GM21717 (cell line): ENCODE results near the gene CHI3L2.

Source experiments
- ATAC-seq: cut with Tn5 transposase; IDR thresholded peaks from one replicate; pipeline ENCODE4 v1.9.1; 2021; ENCODE audit warnings: mild to moderate bottlenecking, moderate library complexity; ENCODE audit not compliant: unreplicated experiment

CHI3L2 gene

DNA sequence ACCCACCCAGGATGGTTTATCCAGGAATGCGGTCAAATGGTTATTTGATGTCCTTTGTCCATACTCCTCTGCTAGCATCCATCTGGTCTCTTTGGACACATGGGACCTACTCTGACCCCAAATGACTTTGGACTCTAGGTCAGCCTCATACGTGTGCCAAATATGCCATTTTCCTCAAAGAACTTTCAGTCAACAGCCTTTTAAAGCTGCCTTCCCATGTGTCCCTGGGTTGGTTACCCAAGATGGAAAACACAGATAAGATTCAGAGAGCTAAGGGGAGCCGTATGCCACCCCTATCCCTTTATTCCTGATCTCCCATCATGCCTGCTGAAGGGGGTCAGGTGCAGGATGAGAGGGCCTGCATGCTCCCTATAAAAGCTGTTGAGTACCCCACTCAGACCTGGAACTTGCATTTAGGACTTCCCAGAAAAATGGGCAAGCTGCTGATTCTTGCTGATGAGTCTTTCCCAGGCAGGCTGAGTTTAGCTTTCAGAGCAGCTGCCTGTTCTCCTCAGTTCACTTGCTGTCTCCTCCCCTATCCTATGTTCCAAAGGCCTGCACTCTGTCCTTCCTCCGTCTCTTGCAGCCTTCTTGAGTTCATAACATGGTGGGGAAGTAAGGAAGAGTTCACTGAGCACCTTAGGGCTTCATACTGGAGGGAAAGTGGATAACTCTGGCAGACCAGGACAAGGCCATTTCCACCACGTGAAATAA is 19.8 kb downstream of the CHI3L2 start:
- no peak for ATAC-seq

DNA sequence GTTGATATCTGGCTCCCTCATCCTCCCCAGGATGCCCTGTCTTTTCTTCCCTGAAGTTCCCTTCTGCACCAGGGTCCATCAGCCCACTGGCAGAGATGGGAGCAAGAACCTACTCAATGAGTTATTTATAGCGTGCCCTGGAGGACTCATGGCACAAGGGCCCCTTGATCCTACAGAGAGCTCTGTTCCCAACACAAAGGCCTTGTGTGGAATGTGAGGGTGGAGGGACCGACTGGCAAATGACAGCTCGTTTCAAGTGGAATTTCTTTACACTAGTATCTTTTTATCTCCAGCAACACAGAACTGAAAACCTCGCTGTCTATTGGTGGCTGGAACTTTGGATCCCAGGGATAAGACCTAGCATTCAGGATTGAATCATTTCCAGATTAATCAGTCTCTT is 22.4 kb downstream of the CHI3L2 start:
- ATAC-seq: no peak

DNA sequence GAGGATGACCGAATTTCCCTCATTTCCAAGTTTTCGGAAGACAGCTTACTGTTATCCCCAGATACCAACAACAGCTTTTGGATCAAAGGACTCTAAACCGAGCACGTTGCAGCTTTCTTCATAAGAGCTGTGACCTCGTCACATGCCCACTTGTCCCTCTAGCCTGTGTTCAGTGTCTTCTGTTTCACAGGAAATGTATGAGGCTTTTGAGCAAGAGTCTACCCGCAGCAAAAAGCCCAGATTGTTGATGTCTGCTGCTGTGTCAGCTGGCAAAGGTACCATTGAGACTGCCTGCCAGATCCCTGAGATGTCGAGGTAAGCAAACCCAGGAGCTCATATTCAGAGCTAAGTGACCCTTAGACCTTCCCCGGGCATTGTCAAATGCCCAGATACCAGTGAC is 24.1 kb downstream of the CHI3L2 start:
- ATAC-seq: no peak

DNA sequence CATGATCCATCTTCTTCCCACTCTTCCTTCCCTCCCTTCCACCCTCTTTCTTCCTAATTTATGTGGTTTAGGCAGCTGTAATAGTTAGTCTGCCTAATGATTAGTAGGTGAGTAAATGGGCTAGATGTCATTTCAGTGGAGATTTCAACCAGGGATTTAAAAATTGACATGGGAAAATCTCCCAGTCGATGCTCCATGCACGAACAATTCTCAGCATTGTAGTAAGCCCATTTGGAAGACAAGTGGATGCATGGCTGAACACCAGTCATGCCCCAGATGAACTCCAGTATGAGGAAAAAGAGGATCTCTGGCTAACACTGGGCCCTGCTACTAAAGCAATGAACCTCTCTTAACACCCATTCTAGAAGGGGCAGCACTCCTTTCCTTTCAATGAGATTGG is 25.3 kb downstream of the CHI3L2 start:
- no peak for ATAC-seq

DNA sequence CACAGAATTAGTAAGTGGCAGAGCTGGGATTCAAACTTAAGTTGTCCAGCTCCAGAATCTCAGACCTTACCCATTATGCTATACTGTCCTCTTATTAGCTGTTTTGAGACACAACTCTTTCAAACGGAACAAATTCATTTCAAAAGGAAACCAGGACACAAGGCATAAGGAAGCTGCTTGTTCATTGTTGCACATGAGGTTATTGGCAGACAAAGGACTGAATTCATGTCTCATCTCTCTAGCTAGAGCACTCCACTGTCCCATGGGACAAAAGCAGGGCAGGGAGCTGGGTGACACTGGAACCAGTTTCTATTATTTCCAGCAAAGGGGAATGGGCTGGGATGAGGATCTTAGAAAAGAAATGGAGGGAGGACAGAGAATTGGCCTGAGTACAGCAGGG is 26.4 kb downstream of the CHI3L2 start:
- no peak for ATAC-seq

DNA sequence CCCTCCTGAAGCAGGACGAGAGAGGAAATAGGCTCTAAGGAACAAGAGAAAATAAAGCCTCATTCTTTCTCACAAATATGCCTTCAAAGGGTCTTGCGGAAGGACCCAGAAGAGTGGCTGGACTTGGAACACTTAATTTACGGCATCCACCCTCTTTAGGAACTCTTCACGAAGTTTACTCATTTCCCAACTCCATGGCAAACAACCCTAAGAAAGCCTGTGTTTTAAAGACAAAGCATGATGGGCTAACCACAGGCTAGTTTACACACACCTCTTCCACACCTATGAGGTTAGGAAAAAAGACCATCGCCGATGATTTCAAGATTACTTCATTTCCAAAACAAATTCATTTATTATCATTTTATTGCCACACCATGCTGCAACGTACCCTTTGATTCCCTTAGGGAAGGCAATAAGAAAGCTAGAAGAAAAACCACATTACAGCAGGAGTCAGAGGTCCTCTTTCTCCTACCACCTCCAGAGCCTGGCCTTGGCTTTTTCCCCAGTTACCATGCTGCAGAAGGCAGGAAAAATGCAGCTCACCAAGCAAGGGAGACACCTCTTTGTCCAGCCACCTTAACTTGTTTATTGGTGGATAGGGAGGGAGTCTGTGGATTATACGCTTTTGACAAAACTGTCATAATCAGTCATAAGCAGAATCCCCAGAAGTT is 29.6 kb downstream of the CHI3L2 start:
- no peak for ATAC-seq

DNA sequence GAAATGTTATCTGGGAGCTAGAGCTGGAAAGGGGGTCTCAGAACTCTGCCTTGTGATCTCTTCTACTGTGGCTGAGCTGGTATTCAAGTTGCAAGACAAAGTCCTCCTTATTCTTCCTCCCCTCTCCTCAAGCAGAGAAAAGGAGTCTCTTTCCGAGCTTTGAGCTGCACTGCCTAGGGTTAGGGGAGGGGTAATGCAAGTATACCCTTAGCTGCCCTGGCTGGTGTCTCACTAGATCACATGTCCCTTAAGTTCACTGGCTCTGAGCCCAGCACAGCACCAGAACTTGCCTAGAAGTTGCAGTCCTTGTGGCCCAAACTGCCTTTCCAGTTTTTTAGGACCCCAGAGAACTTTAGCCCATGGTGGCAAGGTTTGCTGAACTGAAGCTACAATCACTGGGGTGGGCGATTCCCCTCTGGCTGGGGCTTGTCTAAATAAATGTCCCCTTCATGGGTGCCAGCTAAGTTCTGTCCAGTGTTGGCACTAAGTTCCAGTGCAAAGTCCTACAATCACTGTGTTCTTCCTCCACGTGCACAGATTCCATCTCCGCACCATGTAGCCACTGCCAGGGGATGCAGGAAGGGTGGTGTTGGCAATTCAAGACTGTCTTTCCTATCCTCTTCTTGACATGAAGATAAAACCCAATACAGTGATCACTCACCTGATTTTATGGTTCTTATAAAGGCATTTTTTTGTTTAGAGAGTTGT is 40.4 kb downstream of the CHI3L2 start:
- ATAC-seq: no peak

DNA sequence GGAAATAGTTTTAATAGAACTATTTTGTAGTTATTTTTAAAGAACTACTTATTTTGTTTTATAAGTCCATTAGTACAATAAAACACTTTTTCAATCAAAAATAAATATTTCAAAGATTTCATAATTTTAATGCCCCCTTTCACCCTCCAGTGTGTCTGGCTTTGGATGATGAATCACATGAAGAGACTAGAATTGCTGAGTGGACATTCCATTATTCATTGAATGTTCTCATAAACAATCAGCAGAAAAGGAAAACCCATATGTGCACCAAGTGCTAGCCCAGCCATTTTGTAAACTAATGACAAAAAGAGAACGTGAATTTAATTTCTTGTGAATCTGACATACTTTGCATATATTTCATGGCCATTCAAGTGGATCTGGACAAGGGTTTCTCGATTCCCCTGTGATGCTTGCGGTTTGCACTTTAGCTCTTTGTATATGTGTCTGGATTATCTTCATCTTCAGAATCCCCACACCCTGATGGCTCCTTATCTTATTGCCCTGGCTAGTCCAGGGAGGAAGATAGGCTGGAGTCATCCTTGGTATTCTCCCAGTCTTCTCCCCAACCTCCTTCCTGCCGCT is 42.4 kb downstream of the CHI3L2 start:
- no peak for ATAC-seq

DNA sequence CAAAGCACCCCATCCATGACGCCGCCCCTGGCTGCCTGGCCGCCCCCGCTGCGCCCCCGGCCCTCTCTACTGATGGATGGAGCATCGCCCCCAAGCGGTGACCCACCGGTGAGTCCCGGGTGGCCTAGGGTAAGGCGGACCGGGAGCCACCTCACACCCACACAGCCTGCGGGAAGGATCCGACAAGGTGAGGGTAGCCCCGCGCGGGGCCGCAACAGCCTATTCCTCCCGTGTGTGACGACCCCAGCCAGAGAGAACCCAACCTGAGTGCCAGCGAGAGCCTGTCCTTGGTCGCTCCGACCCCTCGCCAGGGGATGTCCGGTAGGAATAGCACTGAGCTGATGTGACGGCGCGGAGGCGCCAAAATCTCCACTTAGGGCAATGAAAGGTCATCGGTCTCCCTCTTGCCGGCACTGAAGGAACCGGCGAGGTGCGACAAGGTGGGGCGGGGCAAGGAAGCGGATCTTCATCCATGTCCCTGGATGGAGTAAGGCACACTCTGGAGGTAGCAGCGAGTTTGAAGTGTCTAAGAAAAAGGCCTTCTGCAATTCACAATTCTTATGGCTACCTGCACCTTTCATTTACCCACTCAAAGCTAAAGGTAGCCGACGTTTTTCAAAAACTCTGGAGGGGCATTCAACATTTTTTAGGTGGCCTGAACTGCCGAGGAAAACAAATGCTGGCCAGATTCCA is 43.4 kb downstream of the CHI3L2 start:
- no peak for ATAC-seq

DNA sequence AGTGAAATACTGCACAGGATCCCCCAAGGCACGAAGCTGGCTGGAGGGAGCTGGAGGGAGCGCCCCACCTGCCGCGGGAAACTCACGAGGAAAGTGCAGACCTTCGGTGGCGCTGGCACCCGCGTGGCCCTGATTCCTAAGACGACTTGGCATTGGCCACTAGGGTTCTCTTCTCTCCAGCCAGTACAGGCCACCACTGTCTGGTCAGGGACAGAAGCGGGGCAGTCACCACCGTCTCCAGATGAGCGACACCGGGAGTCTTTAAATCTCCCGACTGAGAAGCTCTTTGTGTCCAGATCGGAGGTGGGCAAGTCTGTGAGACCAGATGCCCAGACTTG is 43.9 kb downstream of the CHI3L2 start:
- ATAC-seq: no peak

DNA sequence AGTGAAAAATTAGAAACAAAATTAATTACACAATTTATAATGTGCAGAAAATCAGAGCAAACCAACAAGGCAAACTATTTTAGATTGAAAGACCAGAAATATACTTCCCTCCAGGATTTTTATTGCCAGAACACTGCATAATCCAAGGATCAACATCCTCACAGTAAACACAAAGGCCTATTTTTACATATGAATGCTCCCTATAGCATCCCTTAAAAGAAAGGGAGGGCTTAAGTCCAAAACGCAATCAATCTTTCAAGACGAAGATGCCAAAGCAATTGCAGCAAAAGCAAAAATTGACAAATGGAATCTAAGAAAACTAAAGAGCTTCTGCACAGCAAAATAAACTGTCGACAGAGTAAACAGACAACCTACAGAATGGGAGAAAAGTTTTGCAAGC is 44.6 kb downstream of the CHI3L2 start:
- ATAC-seq: no peak

DNA sequence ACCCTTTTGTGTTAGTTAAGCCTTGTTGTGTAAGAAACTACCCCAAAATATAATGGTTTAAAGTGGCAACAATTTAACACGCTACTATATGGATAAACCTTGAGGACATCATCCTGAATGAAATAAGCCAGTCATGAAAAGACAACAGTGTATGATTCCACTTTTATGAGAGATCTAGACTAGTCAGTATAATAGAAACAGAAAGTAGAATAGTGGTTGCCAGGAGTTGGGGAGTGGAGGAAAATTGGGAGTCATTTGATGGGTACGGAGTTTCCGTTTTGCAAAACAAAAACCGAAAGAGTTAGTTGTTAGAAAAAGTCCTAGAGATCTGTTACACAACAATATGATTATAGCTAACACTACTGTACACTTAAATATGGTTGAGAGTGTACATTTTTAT is 47.1 kb downstream of the CHI3L2 start:
- ATAC-seq: no peak

DNA sequence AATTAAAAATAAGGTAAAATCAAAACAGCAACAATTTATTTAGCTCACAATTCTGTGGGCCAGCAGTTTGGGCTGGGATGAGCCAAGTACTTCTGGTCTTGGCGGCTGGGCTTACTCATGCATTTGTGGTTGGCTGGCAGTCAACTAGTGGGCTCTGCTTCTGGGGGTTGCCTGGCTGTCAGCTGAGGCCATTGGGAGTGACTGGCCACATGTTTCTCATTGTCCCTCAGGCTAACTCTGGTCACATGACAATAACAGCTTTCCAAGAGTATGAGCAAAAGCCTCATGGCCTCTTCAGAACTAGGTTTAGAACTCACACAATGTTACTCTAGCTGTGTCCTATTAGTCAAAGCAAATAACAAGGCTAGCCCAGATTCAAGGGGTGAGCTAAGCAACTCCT is 47.6 kb downstream of the CHI3L2 start:
- ATAC-seq: no peak

DNA sequence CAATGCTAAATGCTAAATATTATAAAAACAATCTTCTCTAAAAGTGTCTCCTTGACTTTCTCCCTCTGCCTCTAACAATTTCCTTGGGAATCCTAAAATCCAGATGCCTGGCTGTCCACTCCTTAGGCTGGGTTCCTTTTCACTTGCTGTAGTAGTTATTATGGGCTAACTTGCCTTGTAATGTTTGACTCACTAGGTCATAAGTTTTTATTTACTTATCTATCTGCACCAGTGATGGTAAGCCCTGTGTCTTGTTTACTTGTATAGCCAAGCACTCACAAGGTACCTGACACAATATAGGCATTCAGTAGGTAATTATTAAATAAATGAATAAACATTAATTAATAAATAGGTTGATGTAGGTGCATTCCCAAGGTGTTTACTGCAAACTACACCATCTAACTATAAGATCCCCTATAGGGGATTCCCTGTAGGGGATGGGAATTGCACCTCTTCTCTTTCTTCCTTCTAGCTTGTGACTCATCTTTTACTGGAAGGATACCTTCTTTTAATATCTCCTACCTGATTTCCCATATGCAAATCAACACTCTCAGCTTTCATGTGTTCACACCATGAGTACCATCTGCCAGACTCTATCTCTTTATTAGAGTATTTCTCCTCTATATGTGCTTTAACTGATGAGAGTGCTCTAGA is 48.4 kb downstream of the CHI3L2 start:
- no peak for ATAC-seq

DNA sequence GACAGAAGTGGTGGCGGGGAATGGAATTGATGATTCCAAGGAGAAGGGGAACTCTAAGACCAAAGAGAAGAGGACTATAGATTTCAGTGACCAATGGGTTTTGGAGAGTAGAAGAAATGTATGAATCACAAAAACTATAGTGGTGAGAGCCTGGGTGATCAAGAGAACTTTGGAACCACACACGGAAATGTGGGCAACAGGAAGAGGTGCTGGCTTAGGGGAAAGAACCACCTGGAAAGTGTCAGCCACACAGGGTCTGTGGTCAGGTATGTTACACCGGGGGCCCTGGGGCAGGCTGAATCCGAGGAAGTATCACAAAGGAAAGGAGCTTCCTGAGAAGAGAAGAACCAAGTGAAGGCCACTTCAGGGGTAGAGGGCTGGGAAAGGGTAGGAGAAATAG is 51.6 kb downstream of the CHI3L2 start:
- no peak for ATAC-seq

DNA sequence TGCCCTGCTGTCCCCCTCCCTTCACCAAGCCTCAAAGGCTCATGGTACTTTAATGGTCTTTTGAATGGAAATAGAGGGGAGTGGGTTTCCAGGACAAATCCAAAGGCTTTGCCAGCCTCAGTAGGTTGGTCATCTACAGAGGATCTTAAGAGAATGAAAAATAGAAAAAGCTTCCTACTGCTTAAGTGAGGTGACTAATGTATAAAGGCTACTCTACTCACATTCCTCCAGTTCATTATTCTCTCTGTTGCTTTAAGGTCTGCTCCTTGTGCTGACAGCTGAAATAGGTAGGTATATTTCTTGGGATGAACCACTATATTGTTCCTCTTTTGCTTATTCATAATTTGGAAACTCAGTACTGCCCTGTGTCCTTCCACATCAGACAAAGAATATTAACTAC is 52.8 kb downstream of the CHI3L2 start:
- ATAC-seq: no peak

DNA sequence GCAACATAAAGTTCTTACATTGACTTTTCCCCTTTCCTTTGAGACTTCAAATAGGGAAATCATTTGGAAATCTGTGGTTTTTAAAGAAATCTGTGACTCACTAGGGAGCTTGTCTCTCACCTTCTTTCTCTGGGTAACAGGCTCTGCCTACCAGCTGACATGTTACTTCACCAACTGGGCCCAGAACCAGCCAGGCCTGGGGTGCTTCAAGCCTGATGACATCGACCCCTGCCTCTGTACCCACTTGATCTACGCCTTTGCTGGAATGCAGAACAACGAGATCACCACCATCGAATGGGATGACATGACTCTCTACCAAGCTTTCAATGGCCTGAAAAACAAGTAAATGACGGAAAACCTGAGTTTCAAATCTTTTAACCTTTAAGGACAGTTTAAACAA is 53.9 kb downstream of the CHI3L2 start:
- ATAC-seq: no peak

DNA sequence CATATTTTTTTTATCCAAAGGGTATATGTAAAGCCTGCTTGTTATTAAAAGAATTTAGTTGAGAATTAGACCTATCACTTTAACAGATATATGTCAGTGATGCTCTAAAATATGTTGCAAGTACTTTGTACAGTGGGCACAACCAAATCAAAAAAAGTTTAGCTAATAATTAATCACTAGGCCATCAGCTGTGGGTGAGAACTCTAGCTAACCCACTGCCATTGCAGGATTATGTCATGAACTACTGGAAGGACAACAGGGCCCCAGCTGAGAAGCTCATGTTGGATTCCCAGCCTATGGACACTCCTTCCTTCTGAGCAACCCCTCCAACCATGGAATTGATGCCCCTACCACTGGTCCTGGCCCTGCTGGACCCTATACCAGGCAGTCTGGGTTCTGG is 56.3 kb downstream of the CHI3L2 start:
- ATAC-seq: no peak

DNA sequence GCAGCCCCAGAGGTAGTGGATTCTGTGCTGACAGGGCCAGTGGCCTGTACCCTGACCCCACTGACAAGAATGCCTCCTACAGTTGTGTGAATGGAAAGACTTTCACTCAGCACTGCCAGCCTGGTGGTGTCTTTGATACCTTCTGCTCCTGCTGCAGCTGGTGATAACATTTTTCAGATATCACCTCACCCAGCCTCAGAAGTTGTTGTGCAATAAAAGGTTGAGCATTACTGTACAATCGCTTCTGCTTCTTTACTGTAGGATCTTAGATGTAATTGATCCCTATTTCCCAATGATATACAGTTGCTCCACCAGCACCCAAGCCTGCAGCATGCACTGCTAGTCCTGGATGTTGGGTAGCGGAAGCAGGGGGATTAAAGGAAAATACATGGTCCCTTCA is 58.4 kb downstream of the CHI3L2 start:
- no peak for ATAC-seq

DNA sequence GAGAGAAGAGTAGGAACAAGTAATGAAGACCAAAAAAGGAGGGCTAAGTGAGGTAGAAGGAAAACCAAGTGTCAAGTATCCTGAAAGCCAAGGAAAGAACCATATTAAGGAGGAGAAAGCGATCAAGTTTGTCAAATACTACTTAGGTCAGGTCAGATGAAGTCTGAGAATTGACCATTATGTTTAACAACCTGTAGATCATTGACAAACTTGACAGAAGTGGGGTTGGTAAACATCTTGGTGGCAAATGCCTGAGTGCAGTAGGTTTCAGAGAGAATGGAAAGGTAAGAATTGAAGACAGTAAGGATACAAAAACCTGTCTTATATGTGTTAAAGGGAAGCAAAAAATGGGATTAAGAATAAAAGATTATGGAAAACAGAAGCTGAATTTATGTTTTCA is 59.4 kb downstream of the CHI3L2 start:
- no peak for ATAC-seq

DNA sequence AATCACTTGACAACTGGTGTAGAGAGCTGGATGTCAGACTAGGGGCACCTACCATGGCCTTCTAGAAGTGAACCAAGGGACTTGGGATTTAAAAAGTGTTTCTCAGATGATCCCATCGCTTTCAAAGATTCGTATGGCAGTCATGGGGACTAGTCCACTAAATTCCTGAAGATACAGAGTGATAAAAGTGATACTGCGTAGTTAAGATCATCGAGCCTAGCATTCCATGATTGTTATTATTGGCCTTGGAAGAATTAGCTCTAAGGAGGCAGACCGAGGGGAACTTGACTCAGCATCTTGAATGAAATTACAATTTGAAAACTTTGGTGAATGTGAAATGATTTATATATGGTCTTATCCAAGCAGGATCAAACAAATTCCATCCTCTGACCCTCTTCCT is 61.9 kb downstream of the CHI3L2 start:
- ATAC-seq: no peak
